H4 (cell line): ENCODE measurements around the gene ARL9. TPM values are rescaled to one million over a fixed set of nuclear protein-coding genes. Genes with fewer than 3 reads are reported as not detected.

Experiments
- DNase-seq: peaks from one replicate; pipeline ENCODE4 v3.0.0-alpha.2; 2015; ENCODE audit warnings: low spot score
- total RNA-seq: library from RNA; depleted of rRNA; stranded (reverse); fragments of >200 nt; shearing (Covaris generic); gene quantifications from 2 replicates; pipeline ENCODE4 v1.2.3, GENCODE V29; 2014; rRNA removed

The ARL9 gene
- total RNA-seq, 1 experiment from 2014 or later = not detected

DNA sequence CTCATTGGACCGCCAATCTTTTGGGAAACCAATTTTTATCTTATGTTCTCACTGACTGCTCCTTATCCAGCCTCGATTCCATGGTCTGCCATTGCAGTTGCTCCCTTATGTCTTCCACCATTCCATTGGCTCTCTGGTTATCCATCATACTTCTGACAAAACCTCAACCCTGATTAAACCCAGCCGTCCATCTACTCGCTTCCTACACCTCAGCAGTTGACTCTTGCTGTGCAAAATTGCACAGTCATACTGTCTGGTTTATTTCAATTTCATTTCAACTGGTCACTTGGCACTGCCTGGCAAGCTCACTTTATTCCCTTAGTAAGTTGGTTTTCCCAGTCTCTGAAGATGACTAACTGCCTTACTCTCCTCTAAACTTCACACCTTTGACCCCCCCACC is 26.2 kb downstream of the ARL9 start:
- peak; percentile 12 for DNase-seq

DNA sequence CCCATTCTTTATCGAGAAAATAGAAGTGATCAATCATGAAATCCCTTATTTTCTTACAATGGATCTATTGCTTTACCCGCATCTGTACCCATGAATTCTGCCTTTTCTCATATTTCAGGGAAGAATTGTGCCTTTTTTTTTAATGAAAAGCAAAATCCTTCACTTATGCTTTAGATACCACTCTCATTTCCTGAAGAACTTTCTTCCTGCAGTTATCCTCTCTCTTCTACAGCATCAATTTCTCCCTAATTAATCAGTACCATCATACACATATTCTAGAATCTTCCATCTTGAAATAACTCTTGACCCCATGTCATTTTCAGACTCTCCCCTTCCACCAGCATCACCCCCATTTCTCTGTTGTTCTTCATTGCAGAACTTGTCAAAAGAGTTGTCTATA is 26.6 kb downstream of the ARL9 start:
- no peak for DNase-seq

DNA sequence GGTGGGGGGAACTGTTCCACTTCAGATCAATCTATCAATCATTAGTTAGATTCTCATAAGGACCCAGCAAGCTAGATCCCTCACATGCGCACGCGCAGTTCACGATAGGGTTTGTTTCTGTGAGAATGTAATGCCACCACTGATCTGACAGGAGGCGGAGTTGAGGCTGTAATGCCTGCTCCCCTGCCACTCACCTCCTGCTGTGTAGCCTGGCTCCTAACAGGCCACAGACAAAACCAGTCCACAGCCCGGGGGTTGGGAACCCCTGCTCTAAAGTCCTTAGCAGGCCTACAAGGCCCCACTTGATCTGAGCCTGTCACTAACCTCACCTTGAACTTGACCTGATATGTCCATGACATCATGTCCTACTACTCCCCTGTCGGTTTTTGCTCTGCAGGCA is 30.3 kb downstream of the ARL9 start:
- no peak for DNase-seq

DNA sequence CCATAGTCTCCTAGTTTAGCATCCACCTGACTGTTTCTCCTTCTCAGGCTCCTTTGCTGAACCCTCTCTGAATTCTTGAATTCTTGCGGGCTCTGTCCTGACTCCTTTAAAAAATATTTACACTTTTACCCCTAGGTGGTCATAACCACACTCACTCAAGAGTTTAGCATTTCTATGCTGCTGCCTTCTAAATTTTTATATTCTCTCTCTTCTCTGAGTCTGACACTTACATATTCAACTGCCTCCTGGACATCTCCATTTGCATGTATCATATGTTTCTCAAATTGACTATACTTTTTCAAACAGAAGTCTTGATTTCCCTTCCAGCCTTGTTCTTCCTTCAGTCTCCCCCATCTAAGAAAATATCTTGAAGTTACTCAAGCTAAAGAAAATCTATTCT is 31.6 kb downstream of the ARL9 start:
- no peak for DNase-seq

DNA sequence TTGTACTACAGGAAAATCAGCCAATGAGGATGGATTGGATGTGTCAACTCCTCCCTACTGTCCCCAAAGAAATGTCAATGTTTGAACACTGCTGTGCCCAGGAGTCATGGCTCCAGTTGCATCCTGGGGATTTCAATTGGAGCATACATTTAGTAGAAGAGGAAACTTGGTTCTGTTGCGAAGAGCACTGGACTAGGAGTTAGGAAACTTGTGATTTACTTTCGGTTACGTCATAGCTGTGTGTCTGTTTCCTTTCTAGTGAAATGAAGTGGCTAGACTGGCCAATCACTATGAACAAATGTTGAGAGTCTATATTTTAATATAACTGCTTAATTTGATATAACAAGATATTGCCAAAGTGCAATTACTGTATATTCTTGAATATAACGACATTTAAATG is 35.2 kb downstream of the ARL9 start:
- DNase-seq = no peak

DNA sequence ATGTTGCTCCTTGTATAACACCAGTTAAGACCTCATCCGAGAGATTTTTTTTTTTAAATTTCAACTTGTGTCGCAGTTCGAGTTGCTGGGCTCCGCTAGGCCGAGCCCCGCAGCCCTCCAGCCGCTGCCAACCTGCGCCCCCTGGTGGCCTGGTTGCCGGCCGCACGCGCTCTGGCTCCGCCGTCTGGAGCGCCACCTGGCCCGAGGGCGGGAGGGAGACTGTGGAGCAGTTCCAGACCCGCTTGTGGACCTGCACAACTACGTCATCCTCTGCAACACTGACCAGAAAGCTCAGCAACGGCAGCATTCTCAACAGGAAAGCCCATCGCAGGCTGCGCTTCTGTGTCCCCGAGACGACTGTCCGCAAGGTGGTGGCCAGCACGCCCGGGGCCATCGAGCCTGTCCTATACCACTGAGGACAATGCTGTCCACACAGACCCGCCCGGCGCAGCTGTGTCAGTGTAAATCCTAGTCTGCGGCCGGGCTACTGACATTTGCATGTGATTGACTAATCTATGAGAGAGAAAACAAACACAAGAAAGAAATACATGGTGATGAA is 39.1 kb downstream of the ARL9 start:
- peak; percentile 81 for DNase-seq

DNA sequence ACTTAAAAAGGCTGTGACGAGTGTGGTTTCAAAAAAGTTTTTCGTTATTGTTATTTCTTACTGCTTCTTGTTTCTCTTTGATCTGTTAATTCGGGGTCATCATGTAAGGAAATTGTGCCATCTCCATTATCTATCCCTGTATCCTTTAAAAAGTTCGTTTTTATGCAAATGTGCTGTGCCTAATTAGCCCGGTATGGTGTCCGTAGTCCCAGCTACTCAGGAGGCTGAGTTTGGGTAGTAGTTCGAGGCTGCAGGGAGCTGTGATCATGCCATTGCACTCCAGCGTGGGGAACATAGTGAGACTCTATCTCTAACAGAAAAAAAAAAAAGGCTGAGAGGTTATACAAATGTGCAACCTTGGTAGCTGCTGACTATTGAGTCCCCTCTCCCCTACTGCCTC is 45.1 kb downstream of the ARL9 start:
- no peak for DNase-seq

DNA sequence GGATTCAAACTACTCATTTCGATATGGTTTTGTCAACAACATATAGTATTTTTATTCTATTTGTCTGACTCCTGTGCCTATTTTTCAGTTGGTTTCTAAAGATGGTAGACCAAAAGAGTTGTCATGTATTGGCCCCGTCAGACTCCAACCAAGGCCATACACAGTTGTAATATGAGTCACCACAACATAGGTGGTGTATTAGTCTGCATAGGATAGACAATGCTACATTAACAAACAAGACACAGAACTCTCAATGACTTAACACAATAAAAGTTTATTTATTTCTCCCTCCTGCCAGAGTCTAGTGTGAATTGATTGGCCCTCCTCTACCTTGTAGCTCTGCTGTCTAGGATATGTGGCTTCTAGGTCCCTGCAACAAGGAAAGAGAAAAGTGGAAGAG is 45.9 kb downstream of the ARL9 start:
- DNase-seq = no peak

DNA sequence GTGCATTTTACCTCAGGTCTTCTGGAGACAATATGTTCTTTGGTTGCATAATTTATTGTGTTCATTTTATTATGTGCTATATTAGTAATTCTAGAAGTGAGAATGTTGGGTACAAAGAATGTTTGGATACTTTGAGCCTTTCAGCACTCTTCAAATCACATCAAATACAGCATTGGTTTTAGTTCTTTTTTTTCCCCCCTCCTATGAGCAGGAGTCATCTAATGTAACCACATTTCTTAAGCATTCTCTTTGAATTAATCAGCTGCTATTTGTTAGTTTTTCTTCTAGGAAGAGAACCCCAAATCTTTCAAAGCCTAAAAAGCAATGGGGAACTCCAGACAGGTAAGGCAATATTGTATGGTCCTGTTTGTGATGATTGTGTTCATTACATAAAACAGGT is 46.7 kb downstream of the ARL9 start:
- DNase-seq = no peak

DNA sequence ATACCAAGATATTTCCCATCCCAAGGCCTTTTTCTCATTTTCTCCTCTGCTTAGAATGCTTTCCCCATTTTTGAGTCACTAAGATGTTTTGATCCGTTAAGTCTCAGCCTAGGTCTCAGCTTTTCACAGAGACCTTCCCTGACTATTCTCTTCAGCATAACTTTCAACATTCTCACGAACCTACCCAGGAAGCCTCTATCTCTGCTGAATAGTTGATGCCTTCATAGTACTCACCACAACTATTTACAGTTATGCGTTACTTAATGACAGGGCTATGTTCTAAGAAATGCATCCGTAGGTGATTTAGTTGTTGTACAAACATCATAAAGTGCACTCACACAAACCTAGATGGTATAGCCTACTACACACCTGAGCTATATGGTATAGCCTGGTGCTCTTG is 64.5 kb downstream of the ARL9 start:
- peak; percentile 7 for DNase-seq

Other genes with a start within 250 kb of the ARL9 start
- 6.6 and 15.0 TPM in 2 replicates for gene AASDH, start 118.3 kb upstream of the ARL9 start, total RNA-seq
- 22.3 and 23.0 TPM in 2 replicates for gene PPAT, start 70.2 kb upstream of the ARL9 start, total RNA-seq
- gene PAICS, start 69.5 kb upstream of the ARL9 start, total RNA-seq = 116 and 158 TPM in 2 replicates
- gene SRP72, start 38.2 kb upstream of the ARL9 start, total RNA-seq = 51.1 and 69.6 TPM in 2 replicates
- not detected in 2 replicates for gene HOPX, start 175.5 kb downstream of the ARL9 start, total RNA-seq